GM20000 (cell line): ENCODE data around the gene NOXA1.

Experiments used
- DNase-seq: peaks from one replicate; pipeline ENCODE4 v3.0.0; 2012; ENCODE audit warnings: low spot score
- CTCF ChIP-seq: IDR thresholded peaks from 2 replicates; pipeline ENCODE4 v1.5.1; 2012; ENCODE audit warnings: mild to moderate bottlenecking, control low read depth; ENCODE audit errors: extremely low read depth, missing control alignments

The NOXA1 gene

GRCh38 chr9:137477778-137478612, 54.8 kb downstream of the NOXA1 start:
- no peak for DNase-seq
- no peak for TF ChIP-seq CTCF

GRCh38 chr9:137478613-137478961, 55.4 kb downstream of the NOXA1 start:
- no peak for DNase-seq
- no peak for TF ChIP-seq CTCF

- no peak for DNase-seq
- no peak for TF ChIP-seq CTCF
These were observed 56.0 kb downstream of the NOXA1 start for GRCh38 chr9:137478962-137479861.

- no peak for TF ChIP-seq CTCF
- no peak for DNase-seq
These were observed 56.9 kb downstream of the NOXA1 start for GRCh38 chr9:137479892-137480685.

GRCh38 chr9:137480686-137481683, 57.8 kb downstream of the NOXA1 start:
- no peak for TF ChIP-seq CTCF
- no peak for DNase-seq

GRCh38 chr9:137482094-137482781, 59.0 kb downstream of the NOXA1 start:
- no peak for DNase-seq
- no peak for TF ChIP-seq CTCF
